ENCODE data around the gene CRTC1. TPM values are rescaled to one million over a fixed set of nuclear protein-coding genes. Genes with fewer than 3 reads are reported as not detected.

CRTC1 gene
- total and polyA plus RNA-seq, 2 of the 13 experiments (the other 11 are each of a cell fraction or from before 2014, with no cell fraction given), result 2.0 to 2.7 TPM

- ATAC-seq (no peak), DNase-seq (ENCODE audit: low spot score) (no peak), FAIRE-seq (no peak)
- peaks cover 16% of the 10 kb centered on the region for H3K4me1 ChIP-seq (ENCODE audit: insufficient read depth, low read length)
- no peaks in the 10 kb centered on the region for H3K9me3 ChIP-seq (ENCODE audit: low read length)
- H3K4me2 ChIP-seq (ENCODE audit: low read depth, low read length), result no peak overlapping the region
- H4K20me1 ChIP-seq (ENCODE audit: insufficient read depth, low read length), result no peaks in the 10 kb centered on the region
- no peaks in the 10 kb centered on the region for H3K36me3 ChIP-seq (replicated peaks in 1 of 2; ENCODE audit: control insufficient read depth in 1 of 2, insufficient read depth in 2 of 2, low read length in 2 of 2)
- no peaks in the 10 kb centered on the region for H3K27me3 ChIP-seq (ENCODE audit: control insufficient read depth in 1 of 2, insufficient read depth in 2 of 2, low read length in 2 of 2)
- TF ChIP-seq USF2 (IDR thresholded peaks at IDR 0.05; ENCODE audit: low read depth, low read length), result no peak
- TF ChIP-seq USF2 (CRISPR knock-in tag; IDR thresholded peaks at IDR 0.05; ENCODE audit: borderline replicate concordance), result no peak
- TF ChIP-seq ZNF552 (CRISPR knock-in tag; IDR thresholded peaks at IDR 0.05; ENCODE audit: borderline replicate concordance), result no peak
- no peak for TF ChIP-seq ZNF569 (CRISPR knock-in tag; IDR thresholded peaks at IDR 0.05; ENCODE audit: borderline replicate concordance)
- TF ChIP-seq SRSF4 (IDR thresholded peaks at IDR 0.05; ENCODE audit: low read depth, low read length, poor library complexity, severe bottlenecking), result no peak
- TF ChIP-seq ZMAT3 (CRISPR knock-in tag; conservative IDR thresholded peaks at IDR 0.05), result no peak
- TF ChIP-seq MIXL1 (CRISPR knock-in tag; IDR thresholded peaks at IDR 0.05), result no peak
- TF ChIP-seq ARID2 (CRISPR knock-in tag; IDR thresholded peaks at IDR 0.05; ENCODE audit: borderline replicate concordance), result no peak
- TF ChIP-seq TARDBP (CRISPR knock-in tag; IDR thresholded peaks at IDR 0.05), result no peak
- TF ChIP-seq ATF5 (CRISPR knock-in tag; IDR thresholded peaks at IDR 0.05; ENCODE audit: low read depth), result no peak
- no peak for TF ChIP-seq ATF7-NPFF (CRISPR knock-in tag; IDR thresholded peaks at IDR 0.05; ENCODE audit: low read depth)
- intact Hi-C loops (cut with micrococcal nuclease; ENCODE audit: unreplicated experiment), result no loop called here
- in situ Hi-C loops (cut with HindIII; ENCODE audit: extremely low pct_ligation_motif_present, low pct_unique_long_range_greater_than_20kb), result no loop called here
- POLR2A ChIA-PET, result no interaction called here
- 57% methylated on average over 2 of the region's 4 CpGs for WGBS (ENCODE audit: low lambda C conversion rate)
- H3K27ac ChIP-seq (ENCODE audit: extremely low read length, insufficient read depth, low read length), result no peak overlapping the region
- H3K9ac ChIP-seq (ENCODE audit: insufficient read depth, low read depth, low read length), result no peak overlapping the region
- no peak overlapping the region for H2AFZ ChIP-seq (ENCODE audit: low read length)
- CTCF ChIA-PET (ENCODE audit: low intra/inter-chr PET ratio, low total read pairs), result no interaction called here
- no TSS peak for BruUV-seq (replicated peaks)
- H3K79me2 ChIP-seq (ENCODE audit: insufficient read depth, low read length), result no peaks in the 10 kb centered on the region
- H3K4me3 ChIP-seq (replicated peaks in 1 of 3; ENCODE audit: insufficient read depth in 1 of 3, low read depth in 2 of 3, low read length in 3 of 3), result no peak overlapping the region
Observed at GRCh38 chr19:18764591-18765051, 81.1 kb downstream of the CRTC1 start.

Measured in HepG2 (cell line).